ENCODE data around the gene APOBEC3G.

Gene APOBEC3G

GRCh38 chr22:39092111-39092862 is 15.2 kb downstream of the APOBEC3G start:
- TF ChIP-seq SPI1 (IDR thresholded peaks at IDR 0.05; ENCODE audit: low read depth, low read length) (peak; percentile 62; the same call in 1 of the 2 replicates), PAX5 (IDR thresholded peaks at IDR 0.05; ENCODE audit: insufficient read depth, low read length, severe bottlenecking) (no peak)
- FAIRE-seq, result peak; percentile 89
- DNase-seq (ENCODE audit: insufficient read length, low spot score), result no peak

- no peak for FAIRE-seq
- TF ChIP-seq SPI1 (IDR thresholded peaks at IDR 0.05; ENCODE audit: low read depth, low read length) (no peak), POU2F2 (IDR thresholded peaks at IDR 0.05; ENCODE audit: low read depth, low read length) (no peak)
- DNase-seq (ENCODE audit: insufficient read length, low spot score), result no peak
Measured at GRCh38 chr22:39094717-39095389, 17.8 kb downstream of the APOBEC3G start.

- peak; percentile 78 for FAIRE-seq
- TF ChIP-seq TAF1 (IDR thresholded peaks at IDR 0.05; ENCODE audit: low read depth, low read length) (no peak), POU2F2 (IDR thresholded peaks at IDR 0.05; ENCODE audit: low read depth, low read length) (no peak), POLR2A (IDR thresholded peaks at IDR 0.05; ENCODE audit: low read depth, low read length) (no peak), PAX5 (IDR thresholded peaks at IDR 0.05; ENCODE audit: insufficient read depth, low read length, severe bottlenecking) (no peak), POLR2AphosphoS5 (IDR thresholded peaks at IDR 0.05; ENCODE audit: low read depth, low read length) (no peak), SPI1 (IDR thresholded peaks at IDR 0.05; ENCODE audit: low read depth, low read length) (no peak)
- DNase-seq (ENCODE audit: insufficient read length, low spot score), result no peak
Measured at GRCh38 chr22:39095971-39096370, 18.9 kb downstream of the APOBEC3G start.

GRCh38 chr22:39097098-39098020 is 20.3 kb downstream of the APOBEC3G start, which contains the start of gene APOBEC3H:
APOBEC3H (plus strand) TSS chr22:39097244; CDS start chr22:39100279, 3,035 bp downstream.
- FAIRE-seq (peak; percentile 97), DNase-seq (ENCODE audit: insufficient read length, low spot score) (no peak)
- TF ChIP-seq POLR2AphosphoS5 (IDR thresholded peaks at IDR 0.05; ENCODE audit: low read depth, low read length) (no peak), SPI1 (IDR thresholded peaks at IDR 0.05; ENCODE audit: low read depth, low read length) (0 out of 2 replicates have a peak, but pooled peaks have one; percentile 33), POLR2A (IDR thresholded peaks at IDR 0.05; ENCODE audit: low read depth, low read length) (0 out of 2 replicates have a peak, but pooled peaks have one; percentile 42)

- DNase-seq (ENCODE audit: insufficient read length, low spot score), result no peak
- TF ChIP-seq PAX5 (IDR thresholded peaks at IDR 0.05; ENCODE audit: insufficient read depth, low read length, severe bottlenecking) (no peak), POLR2AphosphoS5 (IDR thresholded peaks at IDR 0.05; ENCODE audit: low read depth, low read length) (no peak), SPI1 (IDR thresholded peaks at IDR 0.05; ENCODE audit: low read depth, low read length) (no peak)
- no peak for FAIRE-seq
Measured at GRCh38 chr22:39098026-39098425, 21.0 kb downstream of the APOBEC3G start.

- TF ChIP-seq SPI1 (IDR thresholded peaks at IDR 0.05; ENCODE audit: low read depth, low read length) (peak; percentile 40), TAF1 (IDR thresholded peaks at IDR 0.05; ENCODE audit: low read depth, low read length) (no peak)
- DNase-seq (ENCODE audit: insufficient read length, low spot score), result no peak
- FAIRE-seq, result no peak
Measured at GRCh38 chr22:39098576-39098975, 21.5 kb downstream of the APOBEC3G start.

GRCh38 chr22:39101226-39101625 is 24.2 kb downstream of the APOBEC3G start:
- FAIRE-seq (no peak), DNase-seq (ENCODE audit: insufficient read length, low spot score) (no peak)
- TF ChIP-seq TAF1 (IDR thresholded peaks at IDR 0.05; ENCODE audit: low read depth, low read length) (no peak), PAX5 (IDR thresholded peaks at IDR 0.05; ENCODE audit: insufficient read depth, low read length, severe bottlenecking) (no peak), POLR2A (IDR thresholded peaks at IDR 0.05; ENCODE audit: low read depth, low read length) (no peak), POU2F2 (IDR thresholded peaks at IDR 0.05; ENCODE audit: low read depth, low read length) (no peak), SPI1 (IDR thresholded peaks at IDR 0.05; ENCODE audit: low read depth, low read length) (no peak), POLR2AphosphoS5 (IDR thresholded peaks at IDR 0.05; ENCODE audit: low read depth, low read length) (no peak)

GRCh38 chr22:39103431-39103830 is 26.4 kb downstream of the APOBEC3G start:
- FAIRE-seq (no peak), DNase-seq (ENCODE audit: insufficient read length, low spot score) (no peak)
- TF ChIP-seq PAX5 (IDR thresholded peaks at IDR 0.05; ENCODE audit: insufficient read depth, low read length, severe bottlenecking), result no peak
- TF ChIP-seq POU2F2 (IDR thresholded peaks at IDR 0.05; ENCODE audit: low read depth, low read length), result no peak
- TF ChIP-seq POLR2AphosphoS5 (IDR thresholded peaks at IDR 0.05; ENCODE audit: low read depth, low read length), result no peak
- TF ChIP-seq POLR2A (IDR thresholded peaks at IDR 0.05; ENCODE audit: low read depth, low read length), result no peak
- no peak for TF ChIP-seq SPI1 (IDR thresholded peaks at IDR 0.05; ENCODE audit: low read depth, low read length)
- no peak for TF ChIP-seq TAF1 (IDR thresholded peaks at IDR 0.05; ENCODE audit: low read depth, low read length)

- TF ChIP-seq SPI1 (IDR thresholded peaks at IDR 0.05; ENCODE audit: low read depth, low read length) (no peak), PAX5 (IDR thresholded peaks at IDR 0.05; ENCODE audit: insufficient read depth, low read length, severe bottlenecking) (no peak), POLR2AphosphoS5 (IDR thresholded peaks at IDR 0.05; ENCODE audit: low read depth, low read length) (no peak), POU2F2 (IDR thresholded peaks at IDR 0.05; ENCODE audit: low read depth, low read length) (no peak), POLR2A (IDR thresholded peaks at IDR 0.05; ENCODE audit: low read depth, low read length) (no peak), TAF1 (IDR thresholded peaks at IDR 0.05; ENCODE audit: low read depth, low read length) (no peak)
- no peak for FAIRE-seq
- DNase-seq (ENCODE audit: insufficient read length, low spot score), result no peak
Measured at GRCh38 chr22:39106326-39106725, 29.3 kb downstream of the APOBEC3G start.

Measured in GM12891 (cell line).